ENCODE data around the gene GXYLT2. TPM values are rescaled to one million over a fixed set of nuclear protein-coding genes. Genes with fewer than 3 reads are reported as not detected.

Gene GXYLT2
- total and polyA plus RNA-seq, 10 of the 15 experiments (the other 5 are each of a cell fraction or from before 2014, with no cell fraction given), result 0.27 to 2.6 (median 0.78) TPM

DNA sequence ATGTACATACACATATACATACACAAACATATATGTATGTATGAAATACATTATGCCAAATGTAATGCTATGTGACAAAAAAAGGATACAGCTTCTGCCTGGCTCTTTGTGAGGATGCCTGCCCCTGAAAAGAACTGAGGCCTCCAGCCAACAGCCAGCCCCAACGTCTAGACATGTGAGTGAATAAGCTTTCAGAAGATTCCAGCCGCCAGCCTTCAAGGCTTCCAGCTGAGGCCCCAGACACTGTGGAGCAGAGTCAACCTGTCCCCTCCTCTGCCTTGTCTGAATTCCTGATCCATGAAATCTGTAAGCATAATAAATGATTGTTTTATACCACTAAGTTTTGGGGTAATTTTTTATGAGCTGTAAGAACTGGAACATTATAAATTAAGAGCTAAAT lies 24.7 kb downstream of the GXYLT2 start (continued):
- no peak for TF ChIP-seq POLR2AphosphoS5 (IDR thresholded peaks at IDR 0.05; ENCODE audit: low read length)

DNA sequence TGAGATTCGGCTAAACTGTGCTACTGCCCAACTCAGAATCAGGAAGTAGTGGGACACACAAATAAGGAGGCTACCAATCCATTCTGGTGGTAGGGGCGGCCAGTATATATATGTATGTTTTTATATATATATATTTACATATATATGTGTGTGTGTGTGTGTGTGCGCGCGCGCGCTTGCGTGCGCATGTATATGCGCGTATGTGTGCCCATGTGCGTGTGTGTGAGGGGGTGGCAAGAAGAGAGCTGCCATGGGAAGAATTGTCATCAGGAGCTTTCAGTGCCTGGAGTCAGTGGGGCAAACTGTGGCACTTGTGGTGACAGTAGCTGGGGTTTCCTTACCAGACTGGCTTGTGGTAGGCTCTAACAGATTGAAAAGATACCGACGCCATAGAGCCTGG lies 26.5 kb downstream of the GXYLT2 start:
- intact Hi-C loops (cut with micrococcal nuclease; ENCODE audit: unreplicated experiment) (no loop called here), in situ Hi-C loops (cut with MboI) (no loop called here)
- no peak overlapping the region for H3K4me3 ChIP-seq
- SMC1A ChIA-PET (ENCODE audit: uncharacterized antibody, unreplicated experiment), result no interaction called here
- no peak overlapping the region for H3K9ac ChIP-seq (ENCODE audit: control insufficient read depth, insufficient read depth, low read length)
- BruUV-seq (replicated peaks), result no TSS peak
- no peak overlapping the region for H3K27ac ChIP-seq (ENCODE audit: control insufficient read depth, insufficient read depth)
- no peaks in the 10 kb centered on the region for H3K79me2 ChIP-seq (ENCODE audit: control insufficient read depth, insufficient read depth, low read length)
- no peaks in the 10 kb centered on the region for H4K20me1 ChIP-seq (ENCODE audit: control insufficient read depth, insufficient read depth)
- H3K4me2 ChIP-seq (ENCODE audit: control insufficient read depth, insufficient read depth), result no peak overlapping the region
- H3K36me3 ChIP-seq (ENCODE audit: control insufficient read depth in 2 of 2, insufficient read depth in 2 of 2, low read length in 1 of 2), result no peaks in the 10 kb centered on the region
- no peak for DNase-seq (ENCODE audit: low read depth, low spot score)
- CTCF ChIA-PET, result no interaction called here
- TF ChIP-seq DPF2 (IDR thresholded peaks at IDR 0.05) (no peak), JUND (IDR thresholded peaks at IDR 0.05; ENCODE audit: low read depth, low read length) (no peak), YBX1 (IDR thresholded peaks at IDR 0.05) (no peak), CHD2 (IDR thresholded peaks at IDR 0.05; ENCODE audit: borderline replicate concordance, low read depth, low read length) (no peak), RBBP5 (conservative IDR thresholded peaks at IDR 0.05) (no peak), BHLHE40 (IDR thresholded peaks at IDR 0.05; ENCODE audit: borderline replicate concordance in 1 of 2, low read depth in 2 of 2, low read length in 1 of 2) (no peak), BCL11A (IDR thresholded peaks at IDR 0.05; ENCODE audit: low read depth, low read length) (no peak), EGR1 (IDR thresholded peaks at IDR 0.05; ENCODE audit: borderline replicate concordance in 1 of 2, low read depth in 2 of 2, low read length in 2 of 2) (no peak), FOS (IDR thresholded peaks at IDR 0.05; ENCODE audit: borderline replicate concordance, extremely low read depth, insufficient read length) (no peak), HDGF (IDR thresholded peaks at IDR 0.05) (no peak), SMC3 (IDR thresholded peaks at IDR 0.05; ENCODE audit: borderline replicate concordance, low read length) (no peak), LARP7 (IDR thresholded peaks at IDR 0.05) (no peak), STAT3 (IDR thresholded peaks at IDR 0.05; ENCODE audit: low read depth, low read length) (no peak), RAD51 (IDR thresholded peaks at IDR 0.05) (no peak), ATF7 (IDR thresholded peaks at IDR 0.05; ENCODE audit: low read depth) (no peak)
- TF ChIP-seq, protein P1, sequence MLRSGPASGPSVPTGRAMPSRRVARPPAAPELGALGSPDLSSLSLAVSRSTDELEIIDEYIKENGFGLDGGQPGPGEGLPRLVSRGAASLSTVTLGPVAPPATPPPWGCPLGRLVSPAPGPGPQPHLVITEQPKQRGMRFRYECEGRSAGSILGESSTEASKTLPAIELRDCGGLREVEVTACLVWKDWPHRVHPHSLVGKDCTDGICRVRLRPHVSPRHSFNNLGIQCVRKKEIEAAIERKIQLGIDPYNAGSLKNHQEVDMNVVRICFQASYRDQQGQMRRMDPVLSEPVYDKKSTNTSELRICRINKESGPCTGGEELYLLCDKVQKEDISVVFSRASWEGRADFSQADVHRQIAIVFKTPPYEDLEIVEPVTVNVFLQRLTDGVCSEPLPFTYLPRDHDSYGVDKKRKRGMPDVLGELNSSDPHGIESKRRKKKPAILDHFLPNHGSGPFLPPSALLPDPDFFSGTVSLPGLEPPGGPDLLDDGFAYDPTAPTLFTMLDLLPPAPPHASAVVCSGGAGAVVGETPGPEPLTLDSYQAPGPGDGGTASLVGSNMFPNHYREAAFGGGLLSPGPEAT (IDR thresholded peaks at IDR 0.05; ENCODE audit: low read depth), result no peak
- TF ChIP-seq, protein P2, sequence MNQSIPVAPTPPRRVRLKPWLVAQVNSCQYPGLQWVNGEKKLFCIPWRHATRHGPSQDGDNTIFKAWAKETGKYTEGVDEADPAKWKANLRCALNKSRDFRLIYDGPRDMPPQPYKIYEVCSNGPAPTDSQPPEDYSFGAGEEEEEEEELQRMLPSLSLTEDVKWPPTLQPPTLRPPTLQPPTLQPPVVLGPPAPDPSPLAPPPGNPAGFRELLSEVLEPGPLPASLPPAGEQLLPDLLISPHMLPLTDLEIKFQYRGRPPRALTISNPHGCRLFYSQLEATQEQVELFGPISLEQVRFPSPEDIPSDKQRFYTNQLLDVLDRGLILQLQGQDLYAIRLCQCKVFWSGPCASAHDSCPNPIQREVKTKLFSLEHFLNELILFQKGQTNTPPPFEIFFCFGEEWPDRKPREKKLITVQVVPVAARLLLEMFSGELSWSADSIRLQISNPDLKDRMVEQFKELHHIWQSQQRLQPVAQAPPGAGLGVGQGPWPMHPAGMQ (IDR thresholded peaks at IDR 0.05; ENCODE audit: borderline replicate concordance), result no peak
- ATAC-seq, result no peak
- FAIRE-seq, result no peak
- RAD21 ChIA-PET (ENCODE audit: unreplicated experiment), result no interaction called here
- POLR2A ChIA-PET, result no interaction called here
- H3K27me3 ChIP-seq (replicated peaks in 1 of 2; ENCODE audit: control insufficient read depth in 2 of 2, insufficient read depth in 2 of 2, low read length in 1 of 2), result no peaks in the 10 kb centered on the region; a peak in 2 of 4 replicates
- 81% methylated on average over 14 of the region's 14 CpGs for WGBS (ENCODE audit: insufficient coverage, insufficient replicate concordance, low lambda C conversion rate, missing lambda C conversion rate)
- no peak overlapping the region for H2AFZ ChIP-seq (ENCODE audit: control insufficient read depth, low read depth, low read length)
- H3K4me1 ChIP-seq (ENCODE audit: control insufficient read depth, insufficient read depth, low read length), result no peaks in the 10 kb centered on the region
- no peaks in the 10 kb centered on the region for H3K9me3 ChIP-seq (replicated peaks; ENCODE audit: control insufficient read depth, insufficient read depth, low read length)

Data from GM12878 (cell line).